PC-3 (cell line): Measurements from ENCODE around the gene FSCN2.

ENCODE experiments used
- CTCF ChIP-seq: fragments of 300-600 bp; sonication (generic); conservative IDR thresholded peaks from 2 replicates; pipeline ENCODE4 v1.5.1; 2017; ENCODE audit warnings: antibody characterized with exemption, low read depth, mild to moderate bottlenecking, low read length
- EZH2 ChIP-seq: fragments of 300-600 bp; sonication (generic); IDR thresholded peaks from one replicate; pipeline ENCODE4 v1.6.1; 2017; ENCODE audit warnings: antibody characterized with exemption, mild to moderate bottlenecking, low read length; ENCODE audit not compliant: unreplicated experiment
- EZH2phosphoT487 ChIP-seq: fragments of 300-600 bp; sonication (generic); IDR thresholded peaks from 2 replicates; pipeline ENCODE4 v1.6.1; 2018; ENCODE audit warnings: mild to moderate bottlenecking, antibody characterized with exemption, low read length, borderline replicate concordance

DNA sequence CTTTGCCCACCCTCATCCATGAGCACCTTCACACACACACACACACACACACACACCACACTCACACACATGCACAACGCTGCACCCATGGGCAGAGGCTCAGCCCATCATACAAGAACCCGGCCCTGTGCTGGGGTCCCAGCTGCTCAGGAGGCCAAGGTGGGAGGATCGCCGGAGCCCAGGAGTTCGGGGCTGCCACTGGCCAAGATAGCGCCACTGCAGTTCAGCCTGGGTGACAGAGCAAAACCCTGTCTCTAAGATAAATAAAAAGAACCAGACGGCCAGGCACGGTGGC is 3.4 kb upstream of the FSCN2 start:
- TF ChIP-seq CTCF, result no peak
- TF ChIP-seq EZH2phosphoT487, result no peak
- TF ChIP-seq EZH2, result no peak
